Measurements from ENCODE around the gene SLC22A12. TPM values are rescaled to one million over a fixed set of nuclear protein-coding genes. Genes with fewer than 3 reads are reported as not detected.

Gene SLC22A12
- total RNA-seq, 1 donor from 2014 or later = not detected

DNA sequence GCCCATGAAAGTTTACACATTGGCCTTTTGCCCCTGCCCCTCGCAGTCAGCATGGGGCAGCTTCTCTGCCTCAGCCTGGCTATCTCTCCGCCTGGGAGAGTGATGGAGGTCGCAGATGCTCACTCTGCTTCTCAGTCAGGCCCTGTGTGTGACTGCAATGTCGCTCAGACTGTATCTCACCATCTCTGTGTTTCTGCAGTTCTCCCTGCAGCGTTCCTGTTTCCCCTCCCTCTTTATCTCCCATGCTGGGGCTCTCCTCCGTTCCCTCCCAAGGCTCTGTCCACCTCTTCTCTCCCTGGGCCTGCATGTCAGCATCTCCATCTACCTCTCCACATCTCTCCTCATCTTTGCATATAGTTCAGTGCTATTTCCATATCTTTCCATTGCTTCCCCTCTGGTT, 38.1 kb downstream of the SLC22A12 start:
- Histone ChIP-seq H3K27me3 (ENCODE audit: insufficient read depth, low read length) (peaks cover 11% of the 10 kb centered on the region), H3K36me3 (ENCODE audit: insufficient read depth, low read length) (no peaks in the 10 kb centered on the region), H4K20me1 (ENCODE audit: insufficient read depth, low read length) (no peaks in the 10 kb centered on the region), H3K9ac (ENCODE audit: low read length) (no peak overlapping the region), H3K27ac (ENCODE audit: low read depth, low read length) (no peak overlapping the region), H2AFZ (ENCODE audit: low read depth, low read length) (no peak overlapping the region), H3K4me3 (ENCODE audit: insufficient read depth, low read depth, low read length) (no peak overlapping the region), H3K9me3 (ENCODE audit: insufficient read depth, low read depth, low read length) (no peaks in the 10 kb centered on the region), H3K79me2 (ENCODE audit: insufficient read depth, low read length) (no peaks in the 10 kb centered on the region), H3K4me2 (ENCODE audit: low read length) (no peak overlapping the region), H3K4me1 (ENCODE audit: insufficient read depth, low read length) (no peaks in the 10 kb centered on the region)
- no peak for TF ChIP-seq EZH2 (IDR thresholded peaks at IDR 0.05; ENCODE audit: insufficient read depth, low read length)
- TF ChIP-seq, protein P1, sequence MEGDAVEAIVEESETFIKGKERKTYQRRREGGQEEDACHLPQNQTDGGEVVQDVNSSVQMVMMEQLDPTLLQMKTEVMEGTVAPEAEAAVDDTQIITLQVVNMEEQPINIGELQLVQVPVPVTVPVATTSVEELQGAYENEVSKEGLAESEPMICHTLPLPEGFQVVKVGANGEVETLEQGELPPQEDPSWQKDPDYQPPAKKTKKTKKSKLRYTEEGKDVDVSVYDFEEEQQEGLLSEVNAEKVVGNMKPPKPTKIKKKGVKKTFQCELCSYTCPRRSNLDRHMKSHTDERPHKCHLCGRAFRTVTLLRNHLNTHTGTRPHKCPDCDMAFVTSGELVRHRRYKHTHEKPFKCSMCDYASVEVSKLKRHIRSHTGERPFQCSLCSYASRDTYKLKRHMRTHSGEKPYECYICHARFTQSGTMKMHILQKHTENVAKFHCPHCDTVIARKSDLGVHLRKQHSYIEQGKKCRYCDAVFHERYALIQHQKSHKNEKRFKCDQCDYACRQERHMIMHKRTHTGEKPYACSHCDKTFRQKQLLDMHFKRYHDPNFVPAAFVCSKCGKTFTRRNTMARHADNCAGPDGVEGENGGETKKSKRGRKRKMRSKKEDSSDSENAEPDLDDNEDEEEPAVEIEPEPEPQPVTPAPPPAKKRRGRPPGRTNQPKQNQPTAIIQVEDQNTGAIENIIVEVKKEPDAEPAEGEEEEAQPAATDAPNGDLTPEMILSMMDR (IDR thresholded peaks at IDR 0.05; ENCODE audit: insufficient read depth, low read depth, low read length) = no peak
- Mint-ChIP-seq H3K9me3 (ENCODE audit: unreplicated experiment) (peaks cover 1% of the 10 kb centered on the region), H3K27me3 (ENCODE audit: low read depth, unreplicated experiment) (peaks cover 76% of the 10 kb centered on the region), H3K4me1 (ENCODE audit: low read depth, unreplicated experiment) (no peaks in the 10 kb centered on the region), H3K27ac (ENCODE audit: unreplicated experiment) (no peak overlapping the region), H3K36me3 (ENCODE audit: low read depth, unreplicated experiment) (peaks cover 4% of the 10 kb centered on the region), H3K4me3 (ENCODE audit: unreplicated experiment) (no peak overlapping the region)
- FAIRE-seq (no peak), DNase-seq (ENCODE audit: low read depth) (no peak)

DNA sequence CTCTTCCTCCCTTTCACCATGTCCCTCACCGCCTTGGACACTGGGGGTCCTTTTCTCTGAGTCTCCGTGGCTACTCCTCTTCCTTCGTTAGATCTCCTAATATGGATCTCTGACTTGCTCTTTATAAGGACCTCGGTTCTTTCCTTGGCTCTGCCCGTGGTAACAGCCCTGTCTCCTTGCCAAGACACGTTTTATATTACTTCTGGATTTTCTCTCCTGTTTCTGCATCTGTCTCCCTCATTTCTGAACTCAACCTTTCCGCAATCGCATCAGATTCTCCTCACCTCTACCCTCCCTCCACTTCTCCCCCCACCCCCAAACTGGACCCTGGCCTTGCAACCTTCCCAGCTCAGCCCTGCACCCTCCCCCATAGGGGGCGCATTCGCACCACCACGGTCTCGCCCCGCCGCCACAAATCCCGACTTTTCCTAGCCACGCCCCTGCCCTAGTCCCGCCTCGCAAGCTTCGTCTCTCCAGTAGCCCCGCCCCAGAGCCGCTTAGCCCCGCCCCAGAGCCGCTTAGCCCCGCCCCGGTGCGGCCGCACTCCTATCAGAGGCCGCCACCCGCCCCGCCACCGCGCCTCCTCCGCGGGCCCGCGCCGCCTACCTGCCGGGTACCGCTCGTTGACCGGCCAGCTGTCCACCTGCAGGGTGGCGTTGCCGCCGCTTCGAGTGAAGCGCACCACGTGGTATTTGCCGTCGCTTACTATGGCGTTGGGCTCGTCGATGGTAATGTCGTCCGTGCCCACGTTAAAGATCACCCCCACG, 39.0 kb downstream of the SLC22A12 start:
- no peak for FAIRE-seq
- H2AFZ ChIP-seq (ENCODE audit: low read depth, low read length) = no peak overlapping the region
- no peaks in the 10 kb centered on the region for H3K9me3 ChIP-seq (ENCODE audit: insufficient read depth, low read depth, low read length)
- H3K27ac ChIP-seq (ENCODE audit: low read depth, low read length) = no peak overlapping the region
- Mint-ChIP-seq H3K4me3 (ENCODE audit: unreplicated experiment) (no peak overlapping the region), H3K9me3 (ENCODE audit: unreplicated experiment) (peaks cover 1% of the 10 kb centered on the region), H3K36me3 (ENCODE audit: low read depth, unreplicated experiment) (peaks cover 6% of the 10 kb centered on the region), H3K27me3 (ENCODE audit: low read depth, unreplicated experiment) (peaks cover 80% of the 10 kb centered on the region), H3K27ac (ENCODE audit: unreplicated experiment) (no peak overlapping the region), H3K4me1 (ENCODE audit: low read depth, unreplicated experiment) (no peaks in the 10 kb centered on the region)
- no peaks in the 10 kb centered on the region for H3K4me1 ChIP-seq (ENCODE audit: insufficient read depth, low read length)
- H3K4me3 ChIP-seq (ENCODE audit: insufficient read depth, low read depth, low read length) = no peak overlapping the region
- no peaks in the 10 kb centered on the region for H4K20me1 ChIP-seq (ENCODE audit: insufficient read depth, low read length)
- H3K4me2 ChIP-seq (ENCODE audit: low read length) = no peak overlapping the region
- H3K79me2 ChIP-seq (ENCODE audit: insufficient read depth, low read length) = no peaks in the 10 kb centered on the region
- no peaks in the 10 kb centered on the region for H3K36me3 ChIP-seq (ENCODE audit: insufficient read depth, low read length)
- no peak for TF ChIP-seq EZH2 (IDR thresholded peaks at IDR 0.05; ENCODE audit: insufficient read depth, low read length)
- TF ChIP-seq, protein P1 (IDR thresholded peaks at IDR 0.05; ENCODE audit: insufficient read depth, low read depth, low read length) = no peak
- peaks cover 11% of the 10 kb centered on the region for H3K27me3 ChIP-seq (ENCODE audit: insufficient read depth, low read length)
- H3K9ac ChIP-seq (ENCODE audit: low read length) = no peak overlapping the region
- no peak for DNase-seq (ENCODE audit: low read depth)

DNA sequence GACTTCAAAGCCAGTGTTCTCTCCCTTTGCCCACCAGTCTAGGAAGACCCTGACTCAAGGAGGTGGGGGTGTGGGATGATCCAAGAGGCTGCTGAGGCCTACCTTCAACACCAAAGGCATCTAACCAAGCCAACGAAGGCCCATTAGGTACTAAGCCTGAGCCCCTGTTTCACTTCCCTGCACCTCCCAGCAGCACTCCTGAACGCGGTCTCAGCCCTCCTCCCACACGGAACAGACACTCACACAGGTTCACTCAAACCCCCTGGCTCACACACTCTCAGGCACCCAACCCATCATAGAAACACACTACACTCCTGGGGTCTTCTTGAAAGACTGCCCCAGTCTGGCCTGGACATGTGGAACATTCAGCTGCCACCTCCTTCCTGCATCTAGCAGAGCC, 40.7 kb downstream of the SLC22A12 start:
- Histone ChIP-seq H3K4me2 (ENCODE audit: low read length) (no peak overlapping the region), H3K4me1 (ENCODE audit: insufficient read depth, low read length) (no peaks in the 10 kb centered on the region), H3K79me2 (ENCODE audit: insufficient read depth, low read length) (no peaks in the 10 kb centered on the region), H3K9me3 (ENCODE audit: insufficient read depth, low read depth, low read length) (no peaks in the 10 kb centered on the region), H3K36me3 (ENCODE audit: insufficient read depth, low read length) (no peaks in the 10 kb centered on the region), H3K27me3 (ENCODE audit: insufficient read depth, low read length) (peaks cover 11% of the 10 kb centered on the region), H4K20me1 (ENCODE audit: insufficient read depth, low read length) (no peaks in the 10 kb centered on the region), H3K9ac (ENCODE audit: low read length) (no peak overlapping the region), H3K4me3 (ENCODE audit: insufficient read depth, low read depth, low read length) (no peak overlapping the region), H2AFZ (ENCODE audit: low read depth, low read length) (no peak overlapping the region), H3K27ac (ENCODE audit: low read depth, low read length) (no peak overlapping the region)
- TF ChIP-seq, protein P1 (IDR thresholded peaks at IDR 0.05; ENCODE audit: insufficient read depth, low read depth, low read length) = no peak
- TF ChIP-seq EZH2 (IDR thresholded peaks at IDR 0.05; ENCODE audit: insufficient read depth, low read length) = no peak
- peaks cover 6% of the 10 kb centered on the region for H3K36me3 Mint-ChIP-seq (ENCODE audit: low read depth, unreplicated experiment)
- no peak for FAIRE-seq
- H3K4me1 Mint-ChIP-seq (ENCODE audit: low read depth, unreplicated experiment) = no peaks in the 10 kb centered on the region
- H3K4me3 Mint-ChIP-seq (ENCODE audit: unreplicated experiment) = no peak overlapping the region
- peaks cover 81% of the 10 kb centered on the region for H3K27me3 Mint-ChIP-seq (ENCODE audit: low read depth, unreplicated experiment)
- no peak overlapping the region for H3K27ac Mint-ChIP-seq (ENCODE audit: unreplicated experiment)
- H3K9me3 Mint-ChIP-seq (ENCODE audit: unreplicated experiment) = peaks cover 1% of the 10 kb centered on the region
- no peak for DNase-seq (ENCODE audit: low read depth)
